H1 (cell line): ENCODE measurements around the gene DDX4. TPM values are rescaled to one million over a fixed set of nuclear protein-coding genes. Genes with fewer than 3 reads are reported as not detected.

Experiments
- SIN3A ChIP-seq, 2 experiments: IDR thresholded peaks in 1 of 2; conservative IDR thresholded peaks in 1 of 2; 2 replicates each; pipeline ENCODE4 v1.6.1; 2011 to 2012; ENCODE audit warnings: low read length in 2 of 2, improper control_type of control experiment in 1 of 2, low read depth in 1 of 2, mild to moderate bottlenecking in 1 of 2
- polyA plus RNA-seq, 7 experiments: library from polyadenylated mRNA; depleted of rRNA in 3 of 7; stranded (reverse) in 5 of 7; unstranded in 2 of 7; fragments of >200 nt in 5 of 7; fragments of 200-250 nt in 2 of 7; gene quantifications; 1 replicate in 5 of 7; 2 replicates in 1 of 7; 4 replicates in 1 of 7; pipeline versions ENCODE4 v1.2.1 to v1.2.3, GENCODE V29; 2011 to 2013; ENCODE audit warnings: missing spikeins in 2 of 7, mixed read lengths in 2 of 7
- total RNA-seq: library from RNA; stranded (reverse); fragmentation: NEBNext Ultra II Directional; extraction: Animal tissue kit (Norgen Biotek cat#: 25700); gene quantifications from 2 replicates; pipeline ENCODE4 v1.2.1, GENCODE V29; 2021
- TF ChIP-seq, protein P1 (sequence below): IDR thresholded peaks from 2 replicates; pipeline ENCODE4 v1.6.1; 2011; ENCODE audit warnings: low read length, improper control_type of control experiment

The DDX4 gene
- total and polyA plus RNA-seq, 2 of the 8 experiments (the other 6 are each of a cell fraction or from before 2014, with no cell fraction given) = 0.15 TPM; not detected in 1

DNA sequence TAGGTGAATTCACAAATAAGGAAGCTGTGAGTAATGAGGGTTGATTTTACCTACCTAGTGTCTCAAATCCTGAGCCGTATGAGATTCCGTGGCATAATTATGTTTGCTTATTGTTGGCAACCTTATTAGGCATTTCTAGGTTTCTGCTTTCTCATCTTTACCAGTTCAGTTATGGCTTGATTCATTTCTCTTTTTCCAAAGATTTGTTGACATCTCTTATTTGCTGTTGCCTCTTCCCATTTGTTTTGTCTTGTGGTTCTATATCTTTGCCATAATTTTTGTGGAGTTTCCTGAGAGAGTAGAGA is 113.8 kb downstream of the DDX4 start (continued):
- TF ChIP-seq, protein P1, sequence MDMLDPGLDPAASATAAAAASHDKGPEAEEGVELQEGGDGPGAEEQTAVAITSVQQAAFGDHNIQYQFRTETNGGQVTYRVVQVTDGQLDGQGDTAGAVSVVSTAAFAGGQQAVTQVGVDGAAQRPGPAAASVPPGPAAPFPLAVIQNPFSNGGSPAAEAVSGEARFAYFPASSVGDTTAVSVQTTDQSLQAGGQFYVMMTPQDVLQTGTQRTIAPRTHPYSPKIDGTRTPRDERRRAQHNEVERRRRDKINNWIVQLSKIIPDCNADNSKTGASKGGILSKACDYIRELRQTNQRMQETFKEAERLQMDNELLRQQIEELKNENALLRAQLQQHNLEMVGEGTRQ = no peak
- TF ChIP-seq SIN3A (conservative IDR thresholded peaks at IDR 0.05 in 1 of 2, IDR thresholded peaks at IDR 0.05 in 1 of 2; ENCODE audit: low read depth in 1 of 2, low read length in 2 of 2) = no peak
